Mucosa of descending colon (tissue), 3 donors: ENCODE results near the gene EIPR1. TPM values are rescaled to one million over a fixed set of nuclear protein-coding genes. Genes with fewer than 3 reads are reported as not detected.
A peak's percentile ranks its signal among the peaks of the same experiment; 100 is the strongest.

Experiments used
- ATAC-seq: fragments of 200-7000 bp; cut with Tn5 transposase; one replicate; pipeline ENCODE4 v1.9.1; 2020; ENCODE audit warnings: mild to moderate bottlenecking, moderate library complexity
- DNase-seq, 3 donors: peaks; one replicate each; pipeline ENCODE4 v3.0.0-alpha.2; 2020
- H3K36me3 ChIP-seq: fragments of 200-600 bp; one replicate; pipeline ENCODE4 v1.8.0; 2021; ENCODE audit warnings: low read depth, mild to moderate bottlenecking
- H3K4me1 ChIP-seq: fragments of 200-600 bp; one replicate; pipeline ENCODE4 v1.8.0; 2021; ENCODE audit warnings: low read depth, mild to moderate bottlenecking
- H3K4me3 ChIP-seq: fragments of 200-600 bp; one replicate; pipeline ENCODE4 v1.8.0; 2021; ENCODE audit warnings: mild to moderate bottlenecking
- H3K9me3 ChIP-seq: fragments of 200-600 bp; one replicate; pipeline ENCODE4 v1.8.0; 2021; ENCODE audit warnings: mild to moderate bottlenecking
- intact Hi-C, 2 donors: fragments of 100-400 bp; cut with DNase I in 1 of 2; cut with micrococcal nuclease in 1 of 2; formaldehyde crosslinking; loops; one replicate each; pipeline versions ENCODE4 v1.11.0 to v1.11.1; 2022; cut with DNase I, micrococcal nuclease
- total RNA-seq, 3 donors: library from RNA; stranded (reverse); fragmentation: NEBNext Ultra II Directional in 2 of 3; extraction: Animal tissue kit (Norgen Biotek cat#: 25700) in 2 of 3; gene quantifications; one replicate each; pipeline versions ENCODE4 v1.2.1 to v1.2.4, GENCODE V29; 2021 to 2023
- TF ChIP-seq, protein P1 (sequence below): fragments of 200-600 bp; IDR thresholded peaks from one replicate; pipeline ENCODE4 v1.8.0; 2022; ENCODE audit warnings: antibody characterized with exemption, mild to moderate bottlenecking
- donor health status: DM: no; HTN: no; CAD: no; lungs with moderate emphysema.
- donor health status: DM: no; HTN: no; CAD: no.
- donor health status: DM: no; HTN: yes; CAD: no.

The EIPR1 gene
- total RNA-seq, 3 donors from 2014 or later: 15.9 to 27.1 (median 25.0) TPM

DNA sequence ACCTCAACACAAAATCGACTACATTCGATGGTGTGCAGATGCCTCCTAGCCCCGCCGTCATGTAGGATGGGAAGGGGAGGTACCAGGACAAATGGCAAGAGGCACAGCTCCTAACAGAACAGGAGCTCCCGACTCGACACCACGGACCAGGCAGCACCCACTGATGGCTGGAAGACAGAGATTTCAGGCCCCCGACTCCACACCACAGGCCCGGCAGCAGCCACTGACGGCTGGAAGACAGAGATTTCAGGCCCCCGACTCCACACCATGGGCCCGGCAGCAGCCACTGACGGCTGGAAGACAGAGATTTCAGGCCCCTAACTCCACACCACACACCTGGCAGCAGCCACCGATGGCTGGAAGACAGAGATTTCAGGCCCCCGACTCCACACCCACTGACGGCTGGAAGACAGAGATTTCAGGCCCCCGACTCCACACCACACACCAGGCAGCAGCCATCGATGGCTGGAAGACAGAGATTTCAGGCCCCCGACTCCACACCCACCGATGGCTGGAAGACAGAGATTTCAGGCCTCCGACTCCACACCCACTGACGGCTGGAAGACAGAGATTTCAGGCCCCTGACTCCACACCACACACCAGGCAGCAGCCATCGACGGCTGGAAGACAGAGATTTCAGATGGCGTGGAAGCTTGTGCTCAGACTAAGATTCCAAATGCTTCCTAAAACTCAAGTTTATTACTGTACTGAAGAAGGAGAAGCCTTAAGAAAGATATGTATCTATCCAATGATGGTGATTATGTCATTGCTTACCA is 135.5 kb downstream of the EIPR1 start:
- ATAC-seq: no peak
- intact Hi-C loops: no loop called here
- H3K4me3 ChIP-seq: no peak overlapping the region
- TF ChIP-seq, protein P1, sequence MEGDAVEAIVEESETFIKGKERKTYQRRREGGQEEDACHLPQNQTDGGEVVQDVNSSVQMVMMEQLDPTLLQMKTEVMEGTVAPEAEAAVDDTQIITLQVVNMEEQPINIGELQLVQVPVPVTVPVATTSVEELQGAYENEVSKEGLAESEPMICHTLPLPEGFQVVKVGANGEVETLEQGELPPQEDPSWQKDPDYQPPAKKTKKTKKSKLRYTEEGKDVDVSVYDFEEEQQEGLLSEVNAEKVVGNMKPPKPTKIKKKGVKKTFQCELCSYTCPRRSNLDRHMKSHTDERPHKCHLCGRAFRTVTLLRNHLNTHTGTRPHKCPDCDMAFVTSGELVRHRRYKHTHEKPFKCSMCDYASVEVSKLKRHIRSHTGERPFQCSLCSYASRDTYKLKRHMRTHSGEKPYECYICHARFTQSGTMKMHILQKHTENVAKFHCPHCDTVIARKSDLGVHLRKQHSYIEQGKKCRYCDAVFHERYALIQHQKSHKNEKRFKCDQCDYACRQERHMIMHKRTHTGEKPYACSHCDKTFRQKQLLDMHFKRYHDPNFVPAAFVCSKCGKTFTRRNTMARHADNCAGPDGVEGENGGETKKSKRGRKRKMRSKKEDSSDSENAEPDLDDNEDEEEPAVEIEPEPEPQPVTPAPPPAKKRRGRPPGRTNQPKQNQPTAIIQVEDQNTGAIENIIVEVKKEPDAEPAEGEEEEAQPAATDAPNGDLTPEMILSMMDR: no peak
- no peaks in the 10 kb centered on the region for H3K9me3 ChIP-seq
- no peak for DNase-seq
- H3K4me1 ChIP-seq: no peaks in the 10 kb centered on the region
- H3K36me3 ChIP-seq: no peaks in the 10 kb centered on the region

DNA sequence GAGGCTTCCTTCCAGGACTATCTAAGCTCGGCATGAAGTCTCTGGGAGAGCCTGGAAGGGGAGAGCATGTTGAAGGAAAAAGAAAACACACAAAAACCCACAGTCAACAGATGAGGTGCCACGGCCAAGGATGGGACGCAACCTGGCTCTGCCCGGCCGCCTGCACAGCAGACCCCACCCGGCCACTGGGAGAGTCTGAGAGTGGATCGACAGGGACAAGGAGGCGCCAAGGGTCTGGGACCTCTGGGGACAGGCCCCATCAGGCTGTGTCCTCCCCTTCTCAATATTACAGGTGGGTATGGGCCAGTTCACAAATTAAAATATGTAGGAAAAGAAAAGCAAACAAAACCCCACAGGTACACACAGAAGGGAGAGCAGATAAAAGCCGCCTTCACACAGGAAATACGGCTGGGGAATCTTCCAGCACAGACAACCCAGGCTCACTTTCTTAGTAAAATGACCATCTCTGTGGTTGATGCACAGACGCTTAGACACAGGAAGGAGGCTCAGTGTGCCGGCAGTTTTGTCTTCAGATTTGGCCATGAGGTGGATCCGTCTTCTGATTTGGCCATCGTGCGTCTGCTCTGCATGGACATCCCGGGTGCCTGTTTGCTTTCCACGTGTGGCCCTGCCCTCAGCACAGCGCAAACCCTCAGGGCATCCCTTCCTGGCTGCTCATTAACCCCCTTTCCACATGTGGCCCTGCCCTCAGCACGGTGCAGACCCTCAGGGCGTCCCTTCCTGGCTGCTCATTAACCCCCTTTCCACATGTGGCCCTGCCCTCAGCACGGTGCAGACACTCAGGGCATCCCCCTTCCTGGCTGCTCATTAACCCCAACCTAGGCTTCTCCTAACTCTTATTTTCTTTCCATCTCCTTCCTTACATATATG is 138.4 kb downstream of the EIPR1 start:
- Histone ChIP-seq H3K4me3 (no peak overlapping the region), H3K36me3 (no peaks in the 10 kb centered on the region), H3K4me1 (peaks cover 1% of the 10 kb centered on the region), H3K9me3 (no peaks in the 10 kb centered on the region)
- TF ChIP-seq, protein P1: no peak
- no peak for DNase-seq
- peak; percentile 27 for ATAC-seq
- intact Hi-C loops: no loop called here

DNA sequence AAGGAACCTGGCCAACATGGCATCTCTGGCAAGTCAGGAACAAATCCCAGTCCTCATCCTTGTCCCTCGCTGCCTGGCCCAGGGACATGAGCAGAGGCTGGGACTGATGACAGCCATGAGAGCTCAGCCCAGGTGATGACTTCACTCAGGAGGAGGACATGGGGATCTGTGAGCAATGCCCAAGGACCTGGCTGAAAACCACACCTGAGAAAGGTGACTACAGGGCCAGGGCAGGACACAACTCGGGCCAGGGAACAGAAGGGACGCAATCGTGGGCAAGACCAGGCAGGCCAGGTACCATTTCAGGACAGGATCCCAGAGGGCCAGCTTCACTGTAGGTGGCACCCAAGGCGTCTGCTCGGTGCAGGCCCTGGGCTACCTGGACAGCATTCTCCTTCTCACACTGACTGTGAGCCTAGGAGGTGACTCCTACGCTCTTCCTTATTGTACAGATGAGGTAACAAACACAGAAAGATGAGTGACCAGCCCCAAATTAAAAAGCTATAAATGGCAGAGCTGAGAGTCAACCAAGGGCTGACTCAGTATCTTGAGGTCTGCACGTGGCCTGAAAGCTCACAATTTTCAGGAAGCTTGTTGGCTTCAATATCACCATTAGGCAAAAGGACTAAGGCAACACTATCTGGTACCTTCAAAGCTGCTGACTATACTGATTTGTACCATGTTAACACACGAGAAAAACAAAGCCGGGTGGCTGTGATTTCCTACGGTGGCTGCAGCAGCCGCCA is 141.1 kb downstream of the EIPR1 start:
- ATAC-seq (no peak), DNase-seq (no peak)
- peaks cover 10% of the 10 kb centered on the region for H3K4me1 ChIP-seq
- intact Hi-C loops: no loop called here
- TF ChIP-seq, protein P1: no peak
- no peaks in the 10 kb centered on the region for H3K36me3 ChIP-seq
- H3K9me3 ChIP-seq: no peaks in the 10 kb centered on the region
- no peak overlapping the region for H3K4me3 ChIP-seq

DNA sequence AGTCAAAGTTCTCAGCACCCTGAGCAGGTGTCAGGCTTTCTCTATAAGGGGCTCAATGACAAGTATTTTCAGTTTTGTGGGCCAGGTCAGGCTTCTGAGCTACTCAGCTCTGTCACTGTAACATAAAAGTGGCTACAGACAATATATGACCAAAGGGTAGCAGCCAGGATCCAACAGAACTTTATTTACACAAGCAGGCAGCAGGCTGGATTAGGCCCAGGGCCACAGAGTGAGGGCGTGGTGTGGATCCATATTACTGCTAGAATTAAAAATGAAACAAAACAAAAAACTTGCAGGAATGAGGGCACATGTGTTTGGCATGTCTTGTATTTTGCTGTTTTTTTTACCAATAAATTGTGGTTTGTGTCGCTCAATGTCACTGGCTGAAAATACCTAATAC is 143.7 kb downstream of the EIPR1 start:
- intact Hi-C loops: no loop called here
- ATAC-seq (peak; percentile 85), DNase-seq (peak in 2 of 3 donors; percentile 59 to 70)
- H3K4me3 ChIP-seq: no peak overlapping the region
- H3K9me3 ChIP-seq: peaks cover 7% of the 10 kb centered on the region
- H3K36me3 ChIP-seq: no peaks in the 10 kb centered on the region
- H3K4me1 ChIP-seq: peaks cover 10% of the 10 kb centered on the region
- TF ChIP-seq, protein P1: no peak

DNA sequence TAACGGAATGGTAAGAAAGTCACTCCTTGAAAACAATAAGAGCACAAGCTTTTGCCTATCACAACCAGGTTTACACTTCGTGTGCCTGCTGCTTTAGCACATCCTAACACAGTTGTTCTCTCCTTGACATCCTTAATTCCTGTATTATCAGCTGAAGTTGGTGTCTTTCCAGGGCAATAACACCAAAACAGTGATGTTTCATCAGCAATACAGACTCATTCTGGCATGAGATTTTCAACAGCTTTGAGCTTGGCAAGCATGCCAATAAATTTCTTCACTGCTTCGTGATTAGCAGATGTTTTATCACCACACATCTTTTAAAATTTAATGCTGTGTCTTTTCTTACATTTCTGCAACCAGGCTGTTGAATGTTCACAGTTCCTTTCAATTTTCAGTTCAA is 148.4 kb downstream of the EIPR1 start:
- DNase-seq (no peak), ATAC-seq (no peak)
- intact Hi-C loops: no loop called here
- Histone ChIP-seq H3K36me3 (no peaks in the 10 kb centered on the region), H3K4me3 (no peak overlapping the region), H3K9me3 (peaks cover 7% of the 10 kb centered on the region), H3K4me1 (peaks cover 8% of the 10 kb centered on the region)
- TF ChIP-seq, protein P1: no peak
